Neural crest cell (in vitro differentiated cells): Measurements from ENCODE around the gene SYDE1. TPM values are rescaled to one million over a fixed set of nuclear protein-coding genes. Genes with fewer than 3 reads are reported as not detected.

Experiments
- DNase-seq: peaks from one replicate; pipeline ENCODE4 v3.0.0; 2021; ENCODE audit warnings: low read depth, mixed read lengths, low spot score
- H3K27ac Mint-ChIP-seq: one replicate; pipeline ENCODE4 v1.8.0; 2021; ENCODE audit warnings: mild to moderate bottlenecking, mixed read lengths; ENCODE audit not compliant: unreplicated experiment
- H3K27me3 Mint-ChIP-seq: 2 replicates; pipeline ENCODE4 v1.8.0; 2021; ENCODE audit warnings: low read depth, mild to moderate bottlenecking, mixed read lengths
- H3K36me3 Mint-ChIP-seq: 2 replicates; pipeline ENCODE4 v1.8.0; 2021; ENCODE audit warnings: low read depth, mild to moderate bottlenecking, mixed read lengths
- H3K4me1 Mint-ChIP-seq: 2 replicates; pipeline ENCODE4 v1.8.0; 2021; ENCODE audit warnings: mixed read lengths
- H3K4me3 Mint-ChIP-seq: one replicate; pipeline ENCODE4 v1.8.0; 2021; ENCODE audit warnings: mild to moderate bottlenecking, mixed read lengths
- H3K9me3 Mint-ChIP-seq: 2 replicates; pipeline ENCODE4 v1.8.0; 2021; ENCODE audit warnings: mixed read lengths
- CTCF ChIP-seq: fragments of 200-600 bp; sonication (generic); conservative IDR thresholded peaks from 2 replicates; pipeline ENCODE4 v1.5.0; 2021; ENCODE audit warnings: antibody characterized with exemption, mild to moderate bottlenecking
- total RNA-seq: library from RNA; stranded (reverse); gene quantifications from 2 replicates; pipeline ENCODE4 v1.2.1, GENCODE V29; 2021

SYDE1 gene
- total RNA-seq, 1 donor from 2014 or later, result 24.7 TPM

GRCh38 chr19:15156391-15156790 is 49.2 kb downstream of the SYDE1 start:
- Mint-ChIP-seq H3K4me3 (no peak overlapping the region), H3K36me3 (peaks cover 9% of the 10 kb centered on the region), H3K4me1 (no peaks in the 10 kb centered on the region), H3K27me3 (peaks cover 4% of the 10 kb centered on the region), H3K27ac (no peak overlapping the region), H3K9me3 (no peaks in the 10 kb centered on the region)
- TF ChIP-seq CTCF, result no peak
- DNase-seq, result no peak

GRCh38 chr19:15159251-15159650 is 52.0 kb downstream of the SYDE1 start:
- no peak for DNase-seq
- Mint-ChIP-seq H3K36me3 (peaks cover 24% of the 10 kb centered on the region), H3K27me3 (no peaks in the 10 kb centered on the region)

GRCh38 chr19:15161028-15161984 is 54.1 kb downstream of the SYDE1 start:
- Mint-ChIP-seq H3K4me3 (no peak overlapping the region), H3K4me1 (no peaks in the 10 kb centered on the region), H3K36me3 (peaks cover 41% of the 10 kb centered on the region), H3K27me3 (no peaks in the 10 kb centered on the region), H3K27ac (no peak overlapping the region), H3K9me3 (no peaks in the 10 kb centered on the region)
- TF ChIP-seq CTCF, result peak; percentile 52
- peak; percentile 32 for DNase-seq

More at GRCh38 chr19:15159251-15159650, 52.0 kb downstream of the SYDE1 start:
- no peak overlapping the region for H3K27ac Mint-ChIP-seq
- TF ChIP-seq CTCF, result no peak
- no peaks in the 10 kb centered on the region for H3K9me3 Mint-ChIP-seq
- H3K4me3 Mint-ChIP-seq, result no peak overlapping the region
- H3K4me1 Mint-ChIP-seq, result no peaks in the 10 kb centered on the region

Other genes with a start within 250 kb of the SYDE1 start
- gene OR7A17, start 221.3 kb upstream of the SYDE1 start, total RNA-seq, result not detected in 2 replicates
- not detected in 2 replicates for gene OR7C2, start 165.9 kb upstream of the SYDE1 start, total RNA-seq
- 7.0 and 8.2 TPM in 2 replicates for gene SLC1A6, start 127.5 kb upstream of the SYDE1 start, total RNA-seq
- not detected in 2 replicates for gene CASP14, start 57.9 kb upstream of the SYDE1 start, total RNA-seq
- gene OR1I1, start 25.2 kb upstream of the SYDE1 start, total RNA-seq, result not detected in 2 replicates
- gene NOTCH3, start 93.6 kb downstream of the SYDE1 start, total RNA-seq, result 125 and 127 TPM in 2 replicates
- 1.0 and 1.1 TPM in 2 replicates for gene EPHX3, start 125.0 kb downstream of the SYDE1 start, total RNA-seq
- gene BRD4, start 225.1 kb downstream of the SYDE1 start, total RNA-seq, result 152 and 158 TPM in 2 replicates